Muscle of leg (tissue), 11 donors: ENCODE data around the gene GFY. TPM values are rescaled to one million over a fixed set of nuclear protein-coding genes. Genes with fewer than 3 reads are reported as not detected.
A peak's percentile ranks its signal among the peaks of the same experiment; 100 is the strongest.

ENCODE experiments used
- DNase-seq: peaks from one replicate; pipeline ENCODE4 v3.0.0; 2013
- H3K27ac ChIP-seq: one replicate; pipeline ENCODE4 v1.5.1; 2013; ENCODE audit warnings: mild to moderate bottlenecking, low read length, control low read depth
- H3K27me3 ChIP-seq: one replicate; pipeline ENCODE4 v1.6.1; 2013; ENCODE audit warnings: low read length; ENCODE audit not compliant: control insufficient read depth, insufficient read depth
- H3K36me3 ChIP-seq: one replicate; pipeline ENCODE4 v1.6.1; 2013; ENCODE audit warnings: low read length; ENCODE audit not compliant: control insufficient read depth, insufficient read depth
- H3K4me1 ChIP-seq: one replicate; pipeline ENCODE4 v1.6.1; 2013; ENCODE audit warnings: low read length; ENCODE audit not compliant: control insufficient read depth, insufficient read depth
- H3K4me3 ChIP-seq: one replicate; pipeline ENCODE4 v1.5.1; 2013; ENCODE audit warnings: low read length, control low read depth
- H3K9me3 ChIP-seq: replicated peaks from 2 replicates; pipeline ENCODE4 v1.6.1; 2013; ENCODE audit warnings: low read depth, low read length; ENCODE audit not compliant: control insufficient read depth
- WGBS: methylation state at CpG from one replicate; pipeline ENCODE4 v1.1.5; 2013; ENCODE audit warnings: missing lambda C conversion rate; ENCODE audit not compliant: insufficient coverage; 5-methylcytosine and 5-hydroxymethylcytosine counted together
- polyA plus RNA-seq, 8 donors: library from polyadenylated mRNA; unstranded; fragments of 120-200 nt; gene quantifications; one replicate each; pipeline versions ENCODE4 v1.2.1 to v1.2.3, GENCODE V29; 2013; ENCODE audit warnings: inconsistent platforms in 1 of 8, low replicate concordance in 1 of 8; ENCODE audit not compliant: insufficient read length in 8 of 8, insufficient read depth in 1 of 8
- total RNA-seq: library from RNA; stranded (reverse); fragments of 120-200 nt; gene quantifications from one replicate; pipeline ENCODE4 v1.2.4, GENCODE V29; 2013

The GFY gene
- total and polyA plus RNA-seq, 9 donors: not detected

GRCh38 chr19:49391581-49392399 lies 33.4 kb upstream of the GFY start:
- DNase-seq: peak; percentile 85
- Histone ChIP-seq H3K36me3 (no peaks in the 10 kb centered on the region), H3K27ac (no peak overlapping the region), H3K4me1 (no peaks in the 10 kb centered on the region), H3K9me3 (no peaks in the 10 kb centered on the region), H3K4me3 (no peak overlapping the region), H3K27me3 (peaks cover 29% of the 10 kb centered on the region)
- WGBS: 13% methylated on average over 11 of the region's 14 CpGs

- no peak for DNase-seq
- Histone ChIP-seq H3K36me3 (no peaks in the 10 kb centered on the region), H3K4me1 (peaks cover 3% of the 10 kb centered on the region), H3K27ac (no peak overlapping the region), H3K9me3 (no peaks in the 10 kb centered on the region), H3K4me3 (no peak overlapping the region), H3K27me3 (peaks cover 25% of the 10 kb centered on the region)
- no CpG with 5 or more reads among the region's 5 CpGs for WGBS
Measured at GRCh38 chr19:49393881-49394280, 31.3 kb upstream of the GFY start.

GRCh38 chr19:49395581-49396407 lies 29.4 kb upstream of the GFY start:
- Histone ChIP-seq H3K27ac (no peak overlapping the region), H3K4me3 (no peak overlapping the region), H3K36me3 (no peaks in the 10 kb centered on the region), H3K27me3 (peaks cover 20% of the 10 kb centered on the region), H3K4me1 (peaks cover 3% of the 10 kb centered on the region), H3K9me3 (no peaks in the 10 kb centered on the region)
- 62% methylated on average over 14 of the region's 15 CpGs for WGBS
- no peak for DNase-seq

- no peaks in the 10 kb centered on the region for H3K9me3 ChIP-seq
- no peak for DNase-seq
- H3K4me1 ChIP-seq: peaks cover 3% of the 10 kb centered on the region
- no peak overlapping the region for H3K27ac ChIP-seq
- H3K36me3 ChIP-seq: no peaks in the 10 kb centered on the region
- H3K4me3 ChIP-seq: no peak overlapping the region
- 81% methylated on average over 6 of the region's 8 CpGs for WGBS
- peaks cover 20% of the 10 kb centered on the region for H3K27me3 ChIP-seq
Measured at GRCh38 chr19:49396738-49397505, 28.3 kb upstream of the GFY start.

- H3K27me3 ChIP-seq: peaks cover 13% of the 10 kb centered on the region
- H3K9me3 ChIP-seq: no peaks in the 10 kb centered on the region
- no peak for DNase-seq
- 41% methylated on average over 3 of the region's 11 CpGs for WGBS
- no peaks in the 10 kb centered on the region for H3K36me3 ChIP-seq
- H3K4me3 ChIP-seq: no peak overlapping the region
- no peak overlapping the region for H3K27ac ChIP-seq
- peaks cover 7% of the 10 kb centered on the region for H3K4me1 ChIP-seq
Measured at GRCh38 chr19:49398001-49398615, 27.1 kb upstream of the GFY start.

- no peak overlapping the region for H3K27ac ChIP-seq
- WGBS: no CpG with 5 or more reads among the region's 6 CpGs
- DNase-seq: no peak
- H3K4me3 ChIP-seq: no peak overlapping the region
- peaks cover 6% of the 10 kb centered on the region for H3K27me3 ChIP-seq
- H3K4me1 ChIP-seq: peaks cover 15% of the 10 kb centered on the region
- no peaks in the 10 kb centered on the region for H3K36me3 ChIP-seq
- no peaks in the 10 kb centered on the region for H3K9me3 ChIP-seq
Measured at GRCh38 chr19:49398931-49399330, 26.3 kb upstream of the GFY start.

- no peaks in the 10 kb centered on the region for H3K36me3 ChIP-seq
- H3K9me3 ChIP-seq: no peaks in the 10 kb centered on the region
- 100% methylated on average over 1 of the region's 6 CpGs for WGBS
- no peak overlapping the region for H3K4me3 ChIP-seq
- peaks cover 5% of the 10 kb centered on the region for H3K27me3 ChIP-seq
- DNase-seq: no peak
- no peak overlapping the region for H3K27ac ChIP-seq
- H3K4me1 ChIP-seq: peaks cover 19% of the 10 kb centered on the region
Measured at GRCh38 chr19:49400029-49400428, 25.2 kb upstream of the GFY start.

GRCh38 chr19:49403404-49404187 lies 21.6 kb upstream of the GFY start:
- peak overlapping the region; percentile 17 for H3K27ac ChIP-seq
- no peaks in the 10 kb centered on the region for H3K36me3 ChIP-seq
- H3K27me3 ChIP-seq: no peaks in the 10 kb centered on the region
- H3K9me3 ChIP-seq: no peaks in the 10 kb centered on the region
- peaks cover 16% of the 10 kb centered on the region for H3K4me1 ChIP-seq
- peak; percentile 46 for DNase-seq
- H3K4me3 ChIP-seq: no peak overlapping the region
- WGBS: no CpG with 5 or more reads among the region's 7 CpGs

- H3K36me3 ChIP-seq: no peaks in the 10 kb centered on the region
- no peaks in the 10 kb centered on the region for H3K9me3 ChIP-seq
- 52% methylated on average over 5 of the region's 7 CpGs for WGBS
- no peak overlapping the region for H3K4me3 ChIP-seq
- H3K4me1 ChIP-seq: peaks cover 19% of the 10 kb centered on the region
- peaks cover 2% of the 10 kb centered on the region for H3K27me3 ChIP-seq
- no peak overlapping the region for H3K27ac ChIP-seq
- DNase-seq: no peak
Measured at GRCh38 chr19:49407079-49407478, 18.1 kb upstream of the GFY start.
